GM18502 (cell line): Measurements from ENCODE around the gene TRABD2B.

Source experiments
- ATAC-seq: cut with Tn5 transposase; IDR thresholded peaks from one replicate; pipeline ENCODE4 v1.9.1; 2021; ENCODE audit warnings: mild to moderate bottlenecking; ENCODE audit not compliant: unreplicated experiment, poor library complexity

The TRABD2B gene

GRCh38 chr1:47717341-47717740, 279.8 kb downstream of the TRABD2B start:
- no peak for ATAC-seq

DNA sequence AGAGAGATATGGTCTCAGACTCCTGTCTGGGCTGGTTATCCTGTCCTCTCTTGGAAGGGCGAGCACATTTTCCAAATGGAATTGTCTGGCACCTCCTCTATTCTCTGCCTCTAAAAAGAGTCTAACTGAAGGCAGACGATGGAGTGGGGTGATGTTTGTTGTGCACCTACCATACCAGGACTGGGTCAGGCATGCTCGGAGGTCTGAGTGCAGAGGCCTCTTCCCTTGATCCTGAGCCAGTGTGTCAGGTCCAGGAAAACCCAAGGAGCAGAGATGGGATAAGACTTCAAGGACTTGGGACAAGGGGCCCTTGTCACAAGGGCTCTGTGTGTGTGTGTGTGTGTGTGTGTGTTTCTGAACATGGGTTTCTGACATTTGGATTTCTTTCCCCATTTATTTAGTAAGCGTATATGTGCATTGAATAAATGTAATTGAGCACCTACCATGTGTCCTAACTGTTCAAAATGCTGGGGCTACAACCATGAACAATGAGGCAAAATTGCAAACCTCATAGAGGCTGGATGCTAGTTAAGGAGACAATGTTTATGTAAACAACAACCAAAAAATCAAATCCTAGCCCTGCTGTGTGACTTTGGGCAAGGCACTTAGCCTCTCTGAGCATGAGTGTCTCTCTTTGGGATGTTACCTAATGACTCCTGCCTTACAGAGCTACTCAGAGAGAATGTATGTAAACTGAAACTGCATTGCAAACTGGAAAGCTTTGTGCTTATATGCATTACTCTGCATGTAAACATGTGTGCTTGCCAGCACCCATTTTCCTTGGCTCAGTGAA, 283.0 kb downstream of the TRABD2B start:
- no peak for ATAC-seq

DNA sequence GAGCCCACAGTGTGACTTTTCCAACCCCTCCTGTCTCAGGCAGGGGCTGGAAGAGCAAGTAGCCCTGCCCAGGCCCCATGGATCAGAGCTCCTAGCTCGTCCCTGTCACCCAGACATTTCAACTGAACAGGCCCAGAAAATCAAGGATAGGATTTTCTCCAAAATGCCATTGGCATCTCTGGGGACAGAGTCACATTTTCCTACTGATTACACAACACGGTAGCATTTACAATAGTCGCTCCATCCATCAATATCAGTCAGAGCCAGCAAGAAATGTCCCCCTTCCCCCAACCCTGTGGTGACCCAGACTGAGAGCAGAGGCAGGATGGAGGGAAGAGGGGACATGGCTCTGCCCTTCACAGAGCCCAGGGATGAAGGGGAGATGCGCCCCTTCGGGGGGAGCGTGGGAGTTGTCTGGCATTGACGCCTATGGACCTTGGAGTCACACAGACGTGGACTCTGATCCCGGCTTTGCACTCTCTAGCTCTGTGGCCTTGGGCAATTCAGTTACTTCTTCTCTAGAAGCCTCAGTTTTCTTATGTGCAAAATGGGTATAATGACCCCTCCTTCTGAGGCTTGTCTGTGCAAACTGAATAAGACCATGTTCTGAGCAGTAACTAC, 283.7 kb downstream of the TRABD2B start:
- no peak for ATAC-seq

DNA sequence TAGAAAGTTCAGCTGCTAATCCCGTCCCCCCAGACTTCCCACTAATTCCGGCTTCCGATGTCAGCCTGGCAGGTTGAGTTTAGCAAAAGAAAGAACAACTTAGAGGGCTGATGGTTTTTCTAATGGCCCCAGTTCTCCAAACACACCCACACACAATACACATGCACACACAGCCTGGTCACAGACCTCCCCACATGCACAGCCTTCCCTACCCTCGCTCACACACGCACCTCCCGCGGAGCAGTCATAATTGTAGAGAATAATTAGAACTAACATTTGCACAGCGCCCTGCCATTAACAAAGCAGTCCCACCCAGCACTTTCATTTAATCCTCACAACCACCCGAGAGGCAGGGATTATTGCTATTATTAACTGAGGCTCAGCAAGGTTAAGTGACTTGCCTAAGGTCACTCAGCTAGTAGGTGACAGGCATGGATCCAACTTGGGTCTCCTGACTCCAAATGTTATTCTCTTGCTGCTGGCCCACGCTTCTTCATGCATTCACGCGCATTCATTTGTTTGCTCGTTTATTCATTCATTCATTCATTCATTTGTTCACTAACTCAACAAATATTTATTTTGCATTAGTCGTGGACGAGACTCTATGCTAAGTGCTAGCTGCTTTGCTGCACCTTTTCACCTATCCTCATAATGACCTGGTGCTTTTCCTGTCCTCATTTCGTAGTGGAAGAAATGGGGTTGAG, 284.4 kb downstream of the TRABD2B start:
- ATAC-seq = no peak

DNA sequence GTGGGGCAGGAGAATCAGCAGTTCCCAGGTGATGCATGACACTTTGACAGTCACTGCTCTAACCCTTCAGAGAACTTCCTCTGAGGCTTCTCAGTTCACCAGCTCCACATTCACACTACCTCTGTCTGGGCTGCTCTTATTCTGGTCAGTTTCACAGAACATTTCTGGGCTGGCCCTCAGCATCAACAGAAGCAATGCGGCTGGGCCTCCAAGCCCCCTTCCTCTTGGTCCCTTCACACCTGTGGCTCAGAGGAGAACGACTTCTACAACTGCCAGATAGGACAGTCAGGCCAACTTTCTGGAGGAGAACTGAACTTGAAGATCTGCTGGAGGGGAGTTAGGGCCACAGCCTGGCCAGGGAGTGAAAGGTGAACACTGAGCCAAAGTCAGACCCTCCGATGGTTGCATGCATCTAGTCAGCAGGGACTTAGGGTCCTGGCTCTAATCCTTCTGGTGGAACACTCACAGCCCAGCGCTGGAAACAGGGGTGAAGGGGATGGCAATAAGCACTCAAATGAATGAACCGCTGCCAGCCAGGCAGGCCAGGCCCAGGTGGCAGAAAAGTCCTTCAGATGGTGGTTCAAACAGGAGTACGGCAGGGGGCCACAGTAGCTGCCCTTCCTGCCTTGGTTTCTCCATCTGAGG, 285.2 kb downstream of the TRABD2B start:
- ATAC-seq = no peak

DNA sequence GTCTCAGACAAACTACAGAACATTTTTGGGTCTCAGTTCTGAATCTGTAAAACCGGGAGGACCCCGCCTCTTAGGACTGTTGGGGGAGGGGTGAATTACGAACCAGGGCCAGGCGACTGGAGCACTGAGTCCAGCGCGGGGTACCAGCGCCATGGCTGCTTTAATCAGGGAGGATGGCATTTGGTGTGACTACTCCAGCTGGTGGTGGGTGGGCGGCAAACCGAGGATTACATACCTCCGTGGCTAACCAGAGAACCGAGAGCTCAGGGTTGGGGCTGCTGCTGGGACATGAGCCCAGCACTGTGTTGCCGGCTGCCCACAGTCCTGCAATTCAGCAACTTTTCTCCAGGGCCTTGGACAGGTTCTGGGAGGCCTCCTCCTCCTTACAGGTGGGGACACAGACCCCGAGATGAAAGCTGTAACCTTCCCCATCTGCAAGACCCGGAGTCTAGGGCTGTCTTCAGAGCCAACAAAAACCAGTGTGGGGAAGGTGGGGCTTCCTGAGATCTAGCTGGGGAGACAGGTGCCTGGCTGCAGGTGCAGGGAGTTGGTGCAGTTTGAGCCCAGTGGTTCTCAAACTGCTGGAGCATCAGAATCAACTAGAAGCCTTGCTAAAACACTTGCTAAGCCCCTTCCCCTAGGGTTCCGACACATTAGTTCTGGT, 285.9 kb downstream of the TRABD2B start:
- ATAC-seq = no peak
